Activated CD4-positive, alpha-beta memory T cell treated with anti-CD3 and anti-CD28 coated beads for 36 hours (primary cell): ENCODE results near the gene CCDC175. TPM values are rescaled to one million over a fixed set of nuclear protein-coding genes. Genes with fewer than 3 reads are reported as not detected.

Experiments
- CTCF ChIA-PET: fragments of 350-600 bp; sonication (Branson Sonifier 250); formaldehyde crosslinking; loops from one replicate; lab custom pipeline; 2021; ENCODE audit warnings: antibody characterized with exemption, inconsistent platforms; lab: Charles Lee
- POLR2A ChIA-PET: fragments of 350-600 bp; sonication (Branson Sonifier 250); formaldehyde crosslinking; loops from one replicate; lab custom pipeline; 2021; ENCODE audit warnings: antibody characterized with exemption; lab: Charles Lee
- DNase-seq: peaks from one replicate; pipeline ENCODE4 v3.0.0-alpha.2; 2020
- H3K27ac Mint-ChIP-seq: one replicate; pipeline ENCODE4 v1.8.0; 2021; ENCODE audit warnings: mixed read lengths
- H3K27me3 Mint-ChIP-seq: one replicate; pipeline ENCODE4 v1.8.0; 2021; ENCODE audit warnings: mixed read lengths
- H3K36me3 Mint-ChIP-seq: one replicate; pipeline ENCODE4 v1.8.0; 2021; ENCODE audit warnings: mixed read lengths
- H3K4me1 Mint-ChIP-seq: one replicate; pipeline ENCODE4 v1.8.0; 2021; ENCODE audit warnings: low read depth, mixed read lengths
- H3K4me3 Mint-ChIP-seq: one replicate; pipeline ENCODE4 v1.8.0; 2021; ENCODE audit warnings: mild to moderate bottlenecking, mixed read lengths
- H3K9me3 Mint-ChIP-seq: one replicate; pipeline ENCODE4 v1.8.0; 2021; ENCODE audit warnings: mixed read lengths
- intact Hi-C: fragments of 100-400 bp; cut with micrococcal nuclease; formaldehyde crosslinking; loops from one replicate; pipeline ENCODE4 v1.15.1; 2023
- total RNA-seq, 2 experiments: library from RNA; stranded (reverse); gene quantifications; one replicate each; pipeline ENCODE4 v1.2.3, GENCODE V29; 2021

CCDC175 gene
- total RNA-seq, 2 experiments from 2014 or later = not detected

- no peak for DNase-seq
- CTCF ChIA-PET = interaction anchor here (1.0 kb wide), 1 partner anchor 330 kb away, joined by 3 read pairs; no protein-coding TSS in a partner anchor
- POLR2A ChIA-PET = no interaction called here
- Mint-ChIP-seq H3K27me3 (no peaks in the 10 kb centered on the region), H3K4me1 (no peaks in the 10 kb centered on the region), H3K36me3 (peaks cover 21% of the 10 kb centered on the region), H3K4me3 (no peak overlapping the region), H3K27ac (no peak overlapping the region), H3K9me3 (no peaks in the 10 kb centered on the region)
- intact Hi-C loops = no loop called here
These were observed 121.2 kb downstream of the CCDC175 start for GRCh38 chr14:59455411-59455810.

Other genes with a start within 250 kb of the CCDC175 start
- gene GPR135, start 111.4 kb downstream of the CCDC175 start, total RNA-seq = under 1 TPM; 0.51 to 0.74 TPM
- 1 to 10 TPM; 7.8 to 7.9 TPM for gene L3HYPDH, start 92.4 kb downstream of the CCDC175 start, total RNA-seq
- 10 to 100 TPM; 21.0 to 26.4 TPM for gene JKAMP, start 92.3 kb downstream of the CCDC175 start, total RNA-seq